Putamen (tissue), 1 donor: ENCODE measurements around the gene GFRA1.

Experiments
- DNase-seq: peaks from one replicate; pipeline ENCODE4 v3.0.0-alpha.2; 2016; ENCODE audit warnings: low spot score

GFRA1 gene

GRCh38 chr10:116159197-116159596 lies 113.8 kb downstream of the GFRA1 start:
- DNase-seq: no peak

DNA sequence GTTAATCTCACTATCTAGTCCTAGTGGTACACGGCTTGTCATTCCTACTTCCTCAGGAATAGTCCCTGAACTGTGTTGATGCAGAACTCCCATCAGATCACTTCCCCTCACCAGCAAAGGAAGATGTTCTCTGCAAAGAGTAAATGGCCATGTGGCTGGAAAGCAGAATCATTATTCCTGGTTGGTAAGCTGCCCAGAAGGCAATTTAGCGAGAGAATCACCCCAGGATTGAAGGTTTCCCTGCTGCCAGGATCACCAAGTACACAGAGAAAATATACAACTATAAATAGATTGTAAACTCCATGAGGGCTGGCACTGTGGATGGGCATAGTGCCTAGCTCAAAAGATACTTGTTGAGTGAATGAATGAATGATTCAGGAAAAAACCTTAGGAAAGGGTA lies 115.0 kb downstream of the GFRA1 start:
- DNase-seq: no peak

- no peak for DNase-seq
Observed at GRCh38 chr10:116157485-116157884, 115.5 kb downstream of the GFRA1 start.

DNA sequence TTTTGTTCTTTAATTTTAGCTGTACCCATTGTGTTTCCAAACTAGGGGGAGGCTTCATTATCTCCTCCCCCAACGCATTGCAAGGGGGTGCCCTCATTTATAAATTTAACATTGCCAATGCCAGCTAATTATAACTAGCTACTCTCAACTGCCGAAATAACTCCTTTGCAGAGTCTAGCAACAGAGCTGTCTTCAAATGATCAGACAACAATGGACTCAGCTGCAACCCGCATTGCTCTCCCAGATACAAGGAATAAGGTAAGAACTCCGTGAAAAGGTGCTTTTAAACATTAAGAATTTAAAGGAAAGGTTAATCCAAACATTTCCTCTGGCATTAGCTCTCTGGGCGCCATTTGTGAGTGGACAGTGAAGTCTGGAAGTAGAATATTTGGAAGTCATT lies 116.2 kb downstream of the GFRA1 start:
- DNase-seq: no peak

- DNase-seq: no peak
Observed at GRCh38 chr10:116155191-116155590, 117.8 kb downstream of the GFRA1 start.

DNA sequence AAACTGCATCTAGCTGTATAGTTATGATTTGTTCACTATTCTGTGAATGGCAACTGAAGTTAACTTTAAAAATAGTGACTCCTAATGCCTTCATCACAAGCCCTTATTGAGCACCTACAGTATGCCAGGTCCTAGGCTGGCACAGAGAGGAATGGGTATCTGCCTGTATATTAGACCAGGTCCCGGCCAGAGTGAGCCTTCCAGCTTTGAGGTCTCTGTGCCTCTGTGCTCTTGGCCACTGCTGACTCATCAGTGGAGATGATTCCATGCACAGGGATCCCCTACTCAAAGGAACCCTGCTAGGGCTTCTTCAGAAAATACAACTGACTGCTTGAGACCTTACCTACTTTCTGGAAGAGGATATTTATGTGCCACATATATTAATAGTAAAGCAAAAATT lies 118.4 kb downstream of the GFRA1 start:
- DNase-seq: no peak

DNA sequence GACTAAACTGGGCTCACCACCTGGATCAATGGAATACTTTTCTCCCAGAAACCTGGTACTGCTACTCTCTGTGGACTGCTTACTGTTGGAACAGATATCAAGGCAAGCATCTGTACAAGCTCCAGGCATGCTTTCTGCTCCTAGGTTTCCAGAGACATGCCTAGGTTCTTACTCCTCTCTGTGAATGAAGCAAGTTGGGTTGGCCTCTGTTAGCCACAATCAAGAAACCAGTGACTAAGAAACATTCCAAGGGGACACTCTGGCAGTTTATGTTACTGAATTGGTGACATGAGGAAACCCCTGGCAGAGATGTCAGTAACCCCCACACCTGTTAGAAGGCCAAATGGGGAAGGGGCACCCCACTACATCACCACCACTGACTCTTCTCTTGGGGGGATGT lies 121.9 kb downstream of the GFRA1 start:
- no peak for DNase-seq

DNA sequence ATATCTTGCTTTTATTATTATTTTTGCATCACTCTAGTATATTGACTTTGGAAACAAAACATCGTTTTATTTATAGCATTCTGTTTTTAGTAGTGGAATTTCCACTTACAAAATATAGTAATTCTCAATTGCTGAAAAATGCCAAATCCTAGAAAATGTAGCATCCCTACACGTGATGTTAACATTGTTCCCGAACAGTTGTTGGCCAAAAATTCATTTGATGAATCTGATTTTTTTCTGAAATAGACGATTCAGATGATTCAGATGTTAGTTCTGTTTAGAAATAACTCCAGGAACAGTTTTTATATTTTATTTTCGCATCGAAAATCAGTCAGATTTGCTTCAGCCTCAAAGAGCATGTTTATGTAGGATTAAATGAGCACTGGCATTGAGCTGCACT lies 122.4 kb downstream of the GFRA1 start:
- DNase-seq: no peak

DNA sequence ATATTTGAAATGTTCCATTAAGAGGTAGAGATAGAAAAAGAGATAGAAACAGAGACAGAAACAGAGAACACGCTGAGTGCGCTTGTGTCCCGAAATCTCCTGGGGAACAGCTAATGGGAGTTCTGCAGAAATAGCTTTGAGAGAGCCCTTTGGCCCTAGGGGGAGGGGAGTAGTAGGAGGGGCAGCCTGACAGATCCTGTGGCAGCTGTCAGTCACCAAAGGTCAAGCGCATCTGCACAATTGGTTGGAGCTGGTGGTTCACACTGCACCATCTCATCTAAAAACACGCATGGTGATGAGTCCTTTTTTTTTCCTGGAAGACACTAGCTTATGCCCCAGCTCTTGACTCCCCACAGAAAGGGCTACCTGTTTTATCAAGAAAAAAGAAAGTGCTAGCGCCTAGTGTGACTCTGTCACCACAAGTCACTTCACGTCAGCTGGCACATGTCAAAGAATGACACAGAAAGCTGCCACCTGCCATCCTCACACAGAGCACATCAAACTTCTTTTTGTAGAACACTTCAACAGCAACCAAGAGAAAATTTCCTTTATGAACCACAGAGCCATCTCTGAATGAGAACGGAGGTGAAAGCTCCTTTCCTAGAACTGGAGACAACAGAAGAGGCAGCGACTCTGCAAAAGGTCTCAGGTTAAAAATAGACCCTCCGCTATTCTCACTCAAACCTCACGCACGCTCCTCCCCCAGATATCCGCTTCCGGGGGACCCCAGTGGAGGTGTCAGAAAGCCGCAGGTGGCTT lies 125.7 kb downstream of the GFRA1 start:
- no peak for DNase-seq

GRCh38 chr10:116146372-116147140 lies 126.5 kb downstream of the GFRA1 start:
- DNase-seq: no peak

GRCh38 chr10:116143673-116144222 lies 129.3 kb downstream of the GFRA1 start:
- DNase-seq: no peak

DNA sequence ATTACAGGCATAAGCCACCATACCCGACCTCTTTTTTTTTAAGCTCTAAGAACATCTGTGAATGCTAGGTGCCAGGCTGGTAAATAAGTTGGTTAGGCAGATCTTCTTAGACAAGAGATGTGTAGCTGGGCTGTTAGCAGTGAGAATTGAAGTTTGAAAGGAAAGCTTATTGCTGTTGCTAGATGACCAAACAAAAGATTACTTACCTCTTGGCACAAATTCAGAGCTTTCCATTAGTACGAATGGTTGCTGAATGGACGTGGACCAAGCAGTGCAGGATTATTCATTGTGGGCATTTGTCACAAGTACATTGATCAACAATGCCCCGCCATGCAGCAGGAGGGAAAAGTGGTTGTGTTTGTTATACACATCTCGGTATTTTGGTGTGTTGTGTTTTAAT lies 131.2 kb downstream of the GFRA1 start:
- DNase-seq: no peak

DNA sequence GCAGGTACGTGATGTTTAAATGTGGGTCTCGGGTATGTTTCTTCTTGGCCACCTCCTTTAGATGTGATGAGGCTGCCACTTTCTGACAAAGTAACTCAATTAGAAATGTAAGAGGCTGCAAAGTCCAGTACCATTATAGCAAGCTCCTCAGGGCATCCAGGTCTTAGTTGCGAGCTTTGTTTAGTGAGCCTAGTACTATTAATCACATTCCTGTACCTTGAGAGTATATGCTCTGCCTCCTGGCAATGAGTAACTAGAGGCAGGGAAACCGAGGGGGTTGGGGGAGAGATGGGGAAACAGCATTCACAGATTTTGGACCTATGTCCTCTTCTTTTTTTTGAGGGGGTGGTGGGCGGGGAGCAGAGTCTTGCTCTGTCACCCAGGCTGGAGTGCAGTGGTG lies 131.8 kb downstream of the GFRA1 start:
- DNase-seq: no peak

- DNase-seq: no peak
Observed at GRCh38 chr10:116139886-116140285, 133.1 kb downstream of the GFRA1 start.

DNA sequence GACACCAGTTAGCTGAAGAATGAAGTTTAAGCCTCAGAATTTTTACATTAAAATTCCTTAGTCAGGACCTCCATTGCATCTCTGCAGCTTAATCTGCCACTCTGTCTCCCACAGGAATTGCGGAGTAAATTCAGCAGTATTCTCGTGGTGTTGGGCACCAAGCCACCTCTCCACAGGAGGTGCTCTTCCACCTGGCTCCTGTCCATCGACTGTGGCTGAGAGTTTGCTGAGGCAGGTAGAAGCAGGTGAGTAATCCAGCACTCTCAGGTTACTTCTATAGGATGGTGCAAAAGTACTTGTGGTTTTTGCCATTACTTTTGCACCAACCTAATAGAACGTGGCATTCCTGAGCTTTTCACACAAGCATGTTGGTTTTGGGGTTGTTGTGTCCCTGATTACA lies 134.1 kb downstream of the GFRA1 start:
- DNase-seq: no peak

- DNase-seq: no peak
Observed at GRCh38 chr10:116136261-116136660, 136.7 kb downstream of the GFRA1 start.

DNA sequence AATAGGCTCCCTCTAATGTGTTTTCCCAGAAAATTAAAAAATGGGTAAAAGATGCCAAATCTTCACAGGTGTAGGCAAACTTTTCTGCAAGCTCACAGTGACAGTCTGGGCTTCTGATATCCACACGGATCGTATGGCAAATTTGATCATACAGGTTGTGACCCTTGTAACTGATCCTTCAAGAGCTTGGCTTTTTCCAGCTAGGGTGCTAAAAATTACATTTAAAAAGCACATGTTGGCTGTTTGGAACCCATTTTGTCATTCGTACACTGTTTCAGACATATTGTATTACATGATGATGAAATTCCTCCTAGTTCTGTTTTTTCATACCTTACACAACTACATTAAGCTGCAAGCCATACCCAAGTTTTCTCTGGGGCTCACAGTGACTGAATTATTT lies 138.7 kb downstream of the GFRA1 start:
- DNase-seq: no peak

GRCh38 chr10:116133634-116134033 lies 139.4 kb downstream of the GFRA1 start:
- DNase-seq: no peak

DNA sequence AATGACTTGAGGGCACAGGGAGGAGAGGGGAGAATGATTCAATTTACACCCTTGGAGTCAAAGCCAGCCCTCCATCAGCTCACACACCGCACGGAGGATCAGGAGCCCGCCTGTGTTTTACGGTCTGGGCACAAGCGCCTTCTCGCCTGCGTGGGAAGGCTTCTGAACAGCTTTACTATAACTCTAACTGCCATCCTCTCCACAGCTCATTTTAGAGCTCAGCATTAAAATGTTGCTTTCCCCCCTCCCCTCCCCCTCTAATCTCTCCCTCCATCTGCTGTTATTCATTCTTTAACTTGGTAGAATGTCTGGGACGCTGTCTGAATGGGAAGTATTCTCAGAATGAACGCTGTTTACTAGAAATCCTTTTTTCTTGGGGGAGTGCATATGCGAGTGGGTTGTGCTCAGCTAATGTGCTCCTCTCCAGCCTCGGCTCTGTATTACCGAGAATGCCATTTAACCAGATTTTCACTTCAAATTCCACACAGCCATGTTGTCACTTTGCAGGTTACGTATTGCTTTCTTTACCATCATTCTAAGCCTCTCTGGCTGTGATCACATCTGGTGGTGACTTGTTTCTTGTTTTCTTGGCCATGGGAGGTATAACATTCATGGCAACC lies 140.1 kb downstream of the GFRA1 start:
- no peak for DNase-seq

- no peak for DNase-seq
Observed at GRCh38 chr10:116130006-116130405, 143.0 kb downstream of the GFRA1 start.

GRCh38 chr10:116126954-116127695 lies 145.9 kb downstream of the GFRA1 start:
- no peak for DNase-seq

DNA sequence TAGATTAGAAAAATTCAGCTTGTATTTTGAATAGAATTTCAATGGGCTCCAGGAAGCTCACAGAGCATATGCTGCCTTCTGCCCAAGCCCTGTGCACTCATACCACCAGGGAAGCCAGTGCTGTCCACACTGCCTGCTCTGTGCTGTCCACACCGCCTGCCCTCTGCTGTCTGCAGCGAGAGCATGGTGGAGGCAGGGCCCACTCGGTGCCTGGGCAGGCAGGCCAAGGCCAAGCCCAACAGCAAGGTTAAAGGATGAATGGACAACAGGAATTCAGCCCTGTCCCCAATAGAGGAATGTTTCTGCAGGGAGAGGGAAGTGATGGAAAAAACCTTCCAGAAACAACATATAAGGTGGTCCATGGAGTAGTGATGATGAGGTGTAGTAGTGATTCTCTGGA lies 146.8 kb downstream of the GFRA1 start:
- no peak for DNase-seq
